CD4-positive, alpha-beta T cell treated with Interferon gamma for 1 hour (primary cell): ENCODE results near the gene PDCL2.
"Not testable (repeated sequence)": the region's sequence is repeated elsewhere in the genome, so short reads cannot be mapped to it uniquely, and the experiment has no call there.

Source experiments
- DNase-seq: peaks from one replicate; pipeline ENCODE4 v3.0.0-alpha.2; 2020

PDCL2 gene

DNA sequence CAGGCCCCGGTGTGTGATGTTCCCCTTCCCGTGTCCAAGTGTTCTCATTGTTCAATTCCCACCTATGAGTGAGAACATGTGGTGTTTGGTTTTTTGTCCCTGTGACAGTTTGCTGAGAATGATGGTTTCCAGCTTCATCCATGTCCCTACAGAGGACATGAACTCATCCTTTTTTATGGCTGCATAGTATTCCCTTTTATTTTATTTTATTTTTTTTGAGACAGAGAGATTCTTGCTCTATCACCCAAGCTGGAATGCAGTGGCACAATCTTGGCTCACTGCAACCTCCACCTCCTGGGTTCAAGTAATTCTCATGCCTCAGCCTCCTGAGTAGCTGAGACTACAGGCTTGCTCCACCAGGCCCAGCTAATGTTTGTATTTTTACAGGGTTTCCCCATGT is 9.3 kb downstream of the PDCL2 start:
- not testable (repeated sequence) for DNase-seq

DNA sequence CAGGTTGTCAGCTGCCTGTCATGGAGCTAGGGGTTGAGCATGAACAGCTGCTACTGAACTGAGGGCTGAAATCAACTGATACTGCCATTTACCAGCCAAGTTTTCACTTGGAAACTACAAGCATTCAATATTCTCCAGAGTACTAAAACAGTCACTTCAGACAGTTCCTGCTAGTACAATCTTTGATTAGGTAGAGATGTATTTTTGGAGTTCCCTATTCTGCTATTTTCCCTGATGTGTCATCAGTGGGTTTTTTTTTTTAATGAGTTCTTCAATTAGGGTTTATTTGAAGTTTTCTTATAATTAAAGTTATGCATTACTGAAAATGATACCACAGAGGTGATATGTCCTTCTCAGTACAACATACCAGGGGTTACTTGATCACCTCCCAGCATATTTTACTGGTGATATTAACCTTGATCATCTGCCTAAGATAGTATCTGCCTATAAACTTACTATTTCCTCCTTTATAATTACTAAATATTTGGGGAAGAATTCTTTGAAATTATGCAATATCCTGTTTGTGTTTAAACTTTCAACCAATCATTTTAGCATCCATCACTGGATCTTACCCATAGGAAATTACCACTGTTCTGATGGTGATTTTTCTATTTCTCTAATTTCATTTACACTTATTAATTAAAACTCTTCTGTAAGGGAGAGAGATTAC is 13.6 kb downstream of the PDCL2 start:
- DNase-seq, result no peak

DNA sequence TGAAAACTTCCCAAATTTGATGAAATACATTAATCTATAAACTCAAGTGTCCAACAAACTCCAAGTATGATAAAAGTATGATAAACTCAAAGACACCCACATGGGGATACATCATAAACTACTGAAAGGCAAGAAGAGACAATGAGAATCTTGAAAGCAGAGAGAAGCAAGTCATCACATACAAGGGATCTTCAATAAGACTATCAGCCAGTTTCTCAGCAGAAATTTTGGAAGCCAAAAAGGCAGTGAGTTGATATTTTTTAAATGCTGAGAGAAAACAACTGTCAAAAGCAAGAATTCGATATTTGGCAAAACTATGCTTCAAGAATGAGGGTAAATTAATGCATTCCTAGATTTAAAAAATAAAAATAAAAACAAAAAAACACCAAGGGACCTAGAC is 16.5 kb downstream of the PDCL2 start:
- no peak for DNase-seq

DNA sequence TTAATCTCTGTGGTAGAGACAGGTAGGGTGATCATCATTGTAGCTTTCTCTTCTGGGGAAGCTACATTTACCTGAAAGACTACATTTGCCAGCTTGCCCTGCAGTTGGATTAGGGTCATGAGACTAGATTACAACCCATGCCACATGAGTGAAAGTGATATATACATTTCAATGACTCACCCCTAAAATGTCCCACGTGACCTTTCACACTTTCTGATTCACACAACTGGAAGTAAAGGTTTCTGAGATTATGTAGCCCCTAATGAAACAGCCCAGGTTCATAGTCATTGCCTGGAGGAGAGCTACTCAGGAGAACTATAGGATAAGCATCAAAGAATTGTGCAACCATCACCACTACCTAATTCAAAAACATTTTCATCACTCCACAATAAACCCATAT is 17.8 kb downstream of the PDCL2 start:
- DNase-seq, result no peak

DNA sequence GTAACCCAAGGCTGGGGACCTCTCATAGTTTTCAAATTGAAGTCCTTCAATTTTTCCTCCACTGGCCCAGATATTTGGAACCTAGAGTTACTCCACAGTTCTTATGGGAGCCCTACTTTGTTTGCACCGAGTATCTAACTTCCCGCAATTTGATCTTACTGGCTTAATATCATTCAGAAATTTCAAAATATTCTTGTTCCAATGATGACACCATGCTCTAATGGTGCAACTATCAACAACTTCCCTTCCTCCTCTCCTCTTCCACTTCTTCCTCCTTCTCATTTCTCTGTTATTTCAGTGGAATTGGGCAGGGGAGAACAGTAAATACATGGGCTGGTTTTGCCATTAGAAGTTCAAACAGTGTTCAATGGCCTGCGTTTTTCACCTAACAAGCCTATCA is 20.2 kb downstream of the PDCL2 start:
- DNase-seq, result no peak

DNA sequence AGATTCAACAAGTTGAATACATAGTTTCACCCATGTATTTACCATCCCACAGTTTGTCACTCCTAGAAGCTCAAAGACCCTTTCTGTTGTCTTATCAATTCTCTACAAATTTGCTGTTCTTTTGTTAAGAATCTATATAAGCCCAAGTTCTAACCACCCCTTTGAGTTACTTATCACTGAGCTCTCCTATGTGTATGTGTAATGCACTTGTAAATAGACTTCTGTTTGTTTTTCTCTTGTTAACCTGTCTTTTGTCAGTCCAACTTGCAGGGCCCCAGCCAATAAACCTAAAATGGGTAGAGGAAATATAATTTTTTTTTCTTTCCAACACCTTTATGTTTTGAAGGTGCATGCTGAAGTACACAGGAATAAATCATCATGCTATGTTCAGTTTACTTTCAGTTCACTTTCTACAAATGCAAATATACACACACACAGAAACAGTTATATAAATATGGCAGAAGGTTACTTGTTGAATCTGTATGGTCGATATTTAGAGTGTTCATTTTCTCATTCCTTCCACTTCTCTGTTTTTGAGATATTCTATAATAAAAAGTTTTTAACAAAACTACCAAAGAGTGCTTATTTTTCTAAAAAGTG is 23.0 kb downstream of the PDCL2 start:
- no peak for DNase-seq

DNA sequence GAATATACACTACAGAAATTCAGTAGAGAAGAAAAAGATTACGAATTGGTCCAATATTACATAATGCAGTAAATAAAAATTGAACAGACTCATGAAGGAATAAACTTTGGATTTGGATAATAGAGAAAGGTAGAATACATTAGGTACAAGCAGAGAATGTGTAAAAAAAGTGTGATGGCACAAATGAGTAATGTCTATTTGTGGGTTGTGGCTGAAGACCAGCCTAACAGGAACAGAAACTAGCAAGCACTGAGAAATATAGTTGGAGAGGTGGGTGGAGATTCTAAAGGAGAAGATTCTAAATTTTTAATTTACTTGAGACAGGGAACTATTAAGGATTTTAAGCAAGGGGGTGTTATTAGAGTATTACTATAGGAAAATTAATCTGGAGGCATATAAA is 30.2 kb downstream of the PDCL2 start:
- DNase-seq, result no peak

DNA sequence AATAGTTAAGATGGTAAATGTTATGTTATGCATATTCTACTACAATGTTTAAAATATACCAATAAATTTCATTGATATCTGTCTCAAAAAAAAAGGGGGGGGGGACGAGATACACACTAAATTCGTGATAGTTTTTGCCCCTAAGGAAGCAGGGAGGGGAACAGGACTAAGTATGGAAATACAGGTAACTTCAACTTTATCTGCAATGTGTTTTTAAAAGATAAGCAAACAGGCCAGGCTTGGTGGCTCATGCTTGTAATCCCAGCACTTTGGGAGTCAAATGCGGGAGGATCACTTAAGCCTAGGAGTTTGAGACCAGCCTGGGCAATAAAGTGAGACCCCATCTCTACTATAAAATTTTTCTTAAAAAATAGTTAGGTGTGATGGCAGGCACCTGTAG is 31.9 kb downstream of the PDCL2 start:
- no peak for DNase-seq

DNA sequence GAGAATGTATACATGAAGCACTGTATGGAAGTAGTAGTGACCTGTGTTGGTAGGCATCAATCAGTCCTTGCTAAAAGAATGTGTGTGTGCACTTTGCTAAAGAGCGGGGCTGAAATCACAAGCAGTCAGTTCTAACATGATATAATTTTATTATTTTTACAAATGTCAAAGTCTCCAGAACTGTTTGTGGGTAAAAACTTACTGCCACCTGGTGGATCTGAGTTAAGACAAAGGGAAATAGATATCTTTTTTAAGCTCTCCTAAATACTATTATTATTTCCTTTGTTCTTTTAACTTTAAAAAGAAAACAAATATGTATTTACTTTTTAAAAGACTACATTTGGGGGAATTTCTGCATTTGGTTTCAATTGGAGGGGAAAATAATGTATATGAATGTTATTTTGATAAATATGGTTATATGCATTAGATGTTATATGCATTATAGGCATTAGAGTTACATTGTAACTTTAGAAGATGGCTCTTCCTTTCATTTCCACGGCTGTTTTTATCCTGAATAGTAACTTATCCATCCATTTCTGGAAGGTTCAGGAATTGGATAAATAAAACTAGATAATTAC is 37.5 kb downstream of the PDCL2 start:
- DNase-seq, result no peak

DNA sequence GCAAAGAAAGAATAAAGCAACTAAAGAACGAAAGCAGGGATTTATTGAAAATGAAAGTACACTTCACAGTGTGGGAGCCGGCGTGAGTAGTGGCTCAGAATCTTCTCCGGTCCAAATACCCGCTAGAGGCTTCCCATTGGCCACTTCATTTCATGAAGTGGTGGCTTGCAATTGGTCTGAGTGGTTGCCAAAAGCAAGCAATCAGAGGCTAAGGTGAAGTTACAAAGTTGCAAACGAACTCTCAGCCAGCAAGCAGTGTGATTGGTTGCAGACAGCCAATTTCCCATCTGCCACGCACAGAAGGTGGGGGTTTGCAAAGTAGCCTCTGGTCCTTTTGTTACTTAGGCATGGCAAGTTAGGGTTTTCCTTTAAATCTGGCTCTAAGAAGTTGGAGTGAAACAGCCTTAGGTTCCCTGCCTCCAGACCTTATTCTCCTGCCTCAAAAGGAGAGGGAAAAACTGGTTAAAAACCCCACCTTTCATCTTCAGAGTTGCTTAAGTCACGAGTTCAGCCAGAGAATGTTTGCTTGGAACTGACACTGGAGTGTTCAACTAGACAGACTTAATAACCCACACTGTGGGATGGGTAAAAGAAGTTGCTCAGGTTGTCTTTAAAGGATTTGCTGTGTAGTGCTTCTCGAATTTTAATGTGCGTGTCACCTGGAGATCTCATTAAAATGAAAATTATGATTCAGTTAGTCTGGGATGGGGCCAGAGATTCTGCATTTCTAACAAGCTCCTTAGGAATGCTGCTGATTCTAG is 38.4 kb downstream of the PDCL2 start:
- DNase-seq, result peak; percentile 31

DNA sequence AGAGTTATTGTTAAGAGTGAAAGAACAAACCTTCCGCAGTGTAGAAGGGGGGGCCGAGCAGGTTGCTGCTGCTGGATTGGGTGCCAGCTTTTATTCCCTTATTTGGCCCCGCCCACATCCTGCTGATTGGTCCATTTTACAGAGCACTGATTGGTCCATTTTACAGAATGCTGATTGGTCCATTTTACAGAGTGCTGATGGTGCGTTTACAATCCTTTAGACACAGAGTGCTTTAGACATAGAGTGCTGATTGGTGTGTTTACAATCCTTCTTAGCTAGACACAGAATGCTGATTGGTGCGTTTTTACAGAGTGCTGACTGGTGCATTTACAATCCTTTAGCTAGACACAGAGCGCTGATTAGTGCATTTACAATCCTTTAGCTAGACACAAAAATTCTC is 40.1 kb downstream of the PDCL2 start:
- not testable (repeated sequence) for DNase-seq

DNA sequence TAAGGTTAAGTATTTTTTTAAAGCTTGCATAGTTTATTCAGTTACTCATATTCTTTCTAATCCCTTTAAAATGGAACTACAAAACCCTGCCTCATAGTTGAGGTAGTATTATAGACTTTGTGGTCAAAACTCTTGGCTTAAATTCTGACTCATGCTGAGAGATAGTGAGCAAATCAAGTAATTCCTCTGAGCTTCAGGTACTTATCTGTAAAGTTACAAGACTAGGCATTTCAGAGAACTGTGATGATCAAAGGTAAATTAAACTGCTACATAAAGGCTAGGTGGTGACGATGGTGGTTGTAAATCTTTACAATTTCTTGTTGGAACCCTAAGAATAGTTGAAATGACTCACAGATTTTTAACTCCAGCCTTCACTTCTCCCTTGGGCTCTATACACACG is 42.2 kb downstream of the PDCL2 start:
- no peak for DNase-seq

DNA sequence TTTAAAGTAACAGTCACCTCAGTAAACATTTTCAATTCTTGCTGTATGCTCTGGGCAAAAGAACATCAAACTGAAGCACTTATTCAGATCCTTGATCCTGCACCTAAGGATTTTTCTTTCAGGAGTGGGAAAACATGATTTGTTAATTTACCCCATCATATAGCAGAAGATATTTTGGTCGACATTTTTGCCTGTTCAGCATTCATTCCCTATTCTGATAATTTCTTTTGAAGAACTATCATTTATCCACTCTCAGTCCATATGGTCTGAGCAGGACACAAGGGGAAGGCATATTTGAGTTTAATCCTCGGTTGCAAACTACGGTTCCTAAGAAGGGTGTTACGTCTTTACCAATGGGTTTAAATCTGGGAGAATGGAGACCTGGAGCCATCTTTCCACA is 44.1 kb downstream of the PDCL2 start:
- no peak for DNase-seq

DNA sequence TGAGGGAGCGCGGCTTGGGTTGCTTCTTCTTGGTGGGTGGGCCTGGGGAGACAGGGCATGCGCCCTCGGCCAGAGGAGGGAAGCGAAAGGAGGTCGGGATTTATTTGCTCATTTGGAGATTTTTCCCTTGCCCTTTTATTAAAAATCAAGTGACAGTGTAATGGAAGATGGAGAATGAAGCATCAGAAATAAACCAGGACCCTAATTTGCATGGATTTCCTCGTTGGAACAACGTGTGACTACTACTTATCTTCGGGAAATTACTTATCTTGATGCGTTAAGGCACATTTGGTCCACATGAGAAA is 44.6 kb downstream of the PDCL2 start:
- no peak for DNase-seq

DNA sequence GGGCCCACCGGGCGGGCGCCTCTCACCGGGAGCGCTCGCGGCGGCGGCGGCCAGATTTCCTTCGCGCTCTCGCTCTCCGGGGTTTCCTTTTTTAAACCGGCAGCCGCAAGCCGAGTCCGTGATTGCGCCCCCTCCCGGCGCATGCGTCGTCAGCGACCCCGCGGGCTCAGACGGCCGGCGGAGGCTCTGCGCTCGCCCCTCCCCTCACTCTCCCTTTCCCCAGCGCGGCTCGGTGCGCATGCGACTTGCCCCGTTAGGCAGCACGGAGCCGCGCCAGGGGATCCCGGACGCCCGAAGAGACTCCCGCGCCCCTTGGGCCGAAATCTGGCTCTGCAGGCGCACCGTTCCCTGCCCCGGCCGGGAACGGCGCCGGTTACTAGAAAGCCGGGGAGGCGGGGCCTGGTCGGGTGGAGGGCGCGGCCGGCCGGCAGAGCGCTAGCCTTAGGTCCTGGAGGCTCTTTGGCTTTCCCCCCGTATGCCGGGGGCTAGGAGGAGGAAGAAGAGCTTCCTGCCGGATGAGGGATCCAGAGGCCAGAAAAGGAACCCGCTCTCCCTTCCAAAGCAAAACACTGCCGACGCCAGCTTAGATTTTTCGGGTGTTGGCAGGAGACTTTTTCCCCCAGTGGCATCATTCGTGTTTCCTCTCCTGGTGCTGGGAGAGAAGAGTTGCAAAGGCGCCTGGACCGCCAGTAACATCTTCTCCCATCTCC is 45.1 kb downstream of the PDCL2 start, which contains the start of gene CLOCK:
CLOCK (minus strand) TSS at position 154 of the 710 bp plus-strand sequence. CDS start 64,124 bp downstream, outside the sequence.
- peak; percentile 86 for DNase-seq

DNA sequence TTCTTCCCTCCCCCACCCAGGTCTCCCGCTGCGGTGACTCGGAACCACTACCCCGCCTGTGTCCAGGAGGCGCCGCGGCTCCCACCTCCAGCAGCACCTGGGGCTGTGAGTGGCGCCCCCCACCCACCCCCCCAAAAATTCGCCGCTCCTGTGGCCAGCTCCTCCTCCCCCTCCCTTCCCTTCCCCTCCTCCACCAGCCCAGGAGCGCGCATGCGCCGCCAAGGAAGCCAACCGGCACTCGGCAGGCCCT is 45.6 kb downstream of the PDCL2 start:
- no peak for DNase-seq

DNA sequence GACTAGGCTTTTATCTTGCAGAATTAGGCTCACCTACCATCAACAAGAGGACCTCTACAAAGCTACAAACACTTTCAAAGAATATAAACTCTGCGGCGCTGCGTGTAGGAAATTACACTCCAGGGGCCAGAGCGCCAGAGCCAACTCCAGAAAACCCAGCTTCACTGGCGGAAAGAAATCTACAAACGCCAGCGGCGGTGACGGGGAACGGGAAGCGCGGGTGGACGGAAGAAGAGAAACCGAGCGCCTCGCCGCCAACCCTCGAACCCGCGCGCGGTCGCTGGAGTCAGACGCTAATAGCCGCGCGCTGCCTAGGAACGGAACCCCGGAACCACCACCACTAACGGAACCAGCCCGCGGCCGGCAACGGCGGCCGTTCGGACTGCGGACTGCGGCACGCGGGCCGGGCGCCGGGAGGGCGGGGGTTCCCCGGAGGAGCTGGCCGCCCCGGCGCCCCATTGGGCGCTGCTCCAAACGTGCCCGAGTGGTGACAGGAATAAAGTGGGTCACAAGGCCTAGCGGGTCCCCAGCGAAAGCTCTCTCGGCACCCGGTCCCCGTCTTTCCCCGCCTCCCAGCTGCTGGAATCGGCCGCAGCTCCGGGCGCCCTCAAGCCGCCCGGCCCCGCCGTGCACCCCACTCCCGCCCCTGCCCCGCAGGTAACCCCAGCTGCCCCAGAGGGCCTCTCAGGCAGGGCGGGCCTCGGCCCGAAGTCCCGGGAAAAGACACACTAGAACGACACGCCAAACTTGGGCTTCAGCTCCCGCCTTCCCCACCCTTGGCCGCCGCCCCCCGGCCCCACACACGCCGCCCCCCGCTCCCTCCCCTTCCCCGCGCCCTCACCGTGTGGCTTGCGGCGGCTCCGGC is 46.2 kb downstream of the PDCL2 start:
- DNase-seq, result peak; percentile 68

DNA sequence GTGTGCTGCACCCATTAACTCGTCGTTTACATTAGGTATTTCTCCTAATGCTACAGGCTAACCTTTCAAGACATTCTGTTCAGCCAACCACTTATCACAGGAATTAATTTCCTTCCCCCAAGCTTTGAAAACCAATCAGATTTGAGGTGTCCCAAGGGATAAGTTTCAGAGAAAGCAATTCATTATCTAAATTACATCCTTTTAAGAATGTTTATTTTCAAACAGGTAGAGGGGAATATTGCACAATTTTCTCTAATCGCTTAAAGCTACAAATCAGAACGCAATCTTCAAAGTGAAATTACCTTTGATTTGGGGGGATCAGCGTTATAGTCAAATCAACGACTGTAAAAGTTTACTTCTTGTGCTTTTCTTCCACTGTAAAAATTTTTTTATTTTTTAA is 46.9 kb downstream of the PDCL2 start:
- no peak for DNase-seq

DNA sequence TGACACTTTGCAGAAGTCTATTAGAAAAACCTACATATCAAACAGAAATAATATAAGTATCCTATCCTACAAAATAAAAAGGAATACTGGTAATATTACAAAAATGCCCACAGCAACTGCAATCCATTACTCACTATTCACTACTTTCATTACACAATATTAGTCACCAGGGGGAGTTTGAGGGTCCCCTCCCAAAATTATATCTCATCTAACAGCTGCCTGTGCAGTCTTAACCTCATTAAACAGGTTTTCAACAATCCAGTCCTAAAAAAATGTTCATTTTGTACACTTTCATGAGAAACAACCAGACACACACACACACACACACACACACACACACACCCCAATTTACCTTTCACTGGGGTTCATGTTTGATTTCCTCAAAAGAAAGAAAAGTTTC is 48.2 kb downstream of the PDCL2 start:
- no peak for DNase-seq

DNA sequence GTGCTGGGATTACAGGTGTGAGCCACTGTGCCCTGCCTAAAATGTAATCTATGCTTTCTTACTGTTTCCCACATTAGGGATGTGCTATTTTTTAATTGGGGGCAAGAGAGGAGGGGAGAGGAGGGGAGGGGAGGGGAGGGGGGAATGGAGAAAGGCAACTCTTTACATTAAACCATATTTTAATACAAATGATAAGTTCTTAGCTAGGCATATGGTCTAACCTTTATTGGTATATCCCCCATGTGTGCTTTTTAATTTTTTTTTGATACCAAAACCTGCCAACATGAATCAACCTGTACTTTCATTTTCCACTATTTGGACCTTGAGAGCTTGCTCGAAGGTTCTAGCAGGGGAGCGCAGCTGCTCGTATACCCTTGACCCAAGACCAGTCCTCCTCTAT is 51.8 kb downstream of the PDCL2 start:
- DNase-seq, result no peak

DNA sequence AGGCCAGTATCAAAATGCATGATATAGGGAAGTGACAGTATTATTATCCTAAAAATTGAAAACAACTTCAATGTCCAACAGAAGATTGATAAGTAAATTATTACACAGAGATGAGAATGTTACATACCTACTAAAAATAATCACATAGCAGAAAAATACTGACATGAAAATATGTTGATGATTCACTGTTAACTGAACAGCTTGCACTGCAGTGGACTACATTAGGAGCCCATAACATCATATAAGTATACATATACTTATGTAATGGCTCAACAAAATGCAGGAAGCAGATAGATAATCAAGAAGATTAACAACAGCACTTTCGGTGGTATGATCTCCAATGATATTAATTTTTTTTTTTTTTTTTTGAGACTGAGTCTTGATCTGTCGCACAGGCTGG is 52.4 kb downstream of the PDCL2 start:
- no peak for DNase-seq

DNA sequence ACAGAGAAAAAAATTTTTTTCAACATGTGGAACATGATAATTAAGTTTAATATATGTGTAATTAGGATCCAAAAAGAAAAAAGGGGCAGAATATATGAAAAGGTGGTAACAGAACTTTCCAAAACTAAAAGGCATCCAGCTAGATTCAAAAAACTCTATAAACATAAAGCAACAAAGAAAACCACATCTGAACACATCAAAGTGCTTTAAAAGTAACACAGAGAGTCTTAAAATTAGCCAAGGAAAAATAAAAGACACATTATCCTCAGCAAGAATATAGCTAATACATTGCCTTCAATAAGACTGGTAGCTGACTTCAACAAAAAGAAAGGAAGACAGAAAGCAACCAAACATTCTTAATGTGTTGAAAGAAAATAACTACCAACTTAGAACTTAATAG is 53.5 kb downstream of the PDCL2 start:
- no peak for DNase-seq

DNA sequence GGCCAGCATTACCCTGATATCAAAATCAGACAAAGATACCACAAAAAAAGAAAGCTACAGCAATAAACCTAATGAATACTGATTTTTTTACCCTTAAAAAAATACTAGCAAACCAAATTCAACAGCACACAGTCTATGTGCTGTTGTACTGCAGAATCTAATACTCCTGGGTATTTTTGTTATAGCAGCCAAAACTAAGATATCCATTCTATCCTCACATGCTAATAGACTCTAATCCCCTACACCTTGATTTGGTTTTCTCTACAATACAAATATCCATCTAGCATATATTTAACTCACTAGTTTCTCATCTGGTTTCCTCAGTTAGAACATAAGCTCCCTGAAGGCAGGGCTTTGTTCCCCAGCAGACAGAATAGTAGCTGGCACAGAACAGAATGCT is 57.7 kb downstream of the PDCL2 start:
- DNase-seq, result no peak
